GM18909 (cell line): ENCODE results near the gene GAREM1.

Experiments
- ATAC-seq: cut with Tn5 transposase; IDR thresholded peaks from one replicate; pipeline ENCODE4 v1.9.1; 2021; ENCODE audit warnings: mild to moderate bottlenecking; ENCODE audit not compliant: unreplicated experiment, poor library complexity

Gene GAREM1

DNA sequence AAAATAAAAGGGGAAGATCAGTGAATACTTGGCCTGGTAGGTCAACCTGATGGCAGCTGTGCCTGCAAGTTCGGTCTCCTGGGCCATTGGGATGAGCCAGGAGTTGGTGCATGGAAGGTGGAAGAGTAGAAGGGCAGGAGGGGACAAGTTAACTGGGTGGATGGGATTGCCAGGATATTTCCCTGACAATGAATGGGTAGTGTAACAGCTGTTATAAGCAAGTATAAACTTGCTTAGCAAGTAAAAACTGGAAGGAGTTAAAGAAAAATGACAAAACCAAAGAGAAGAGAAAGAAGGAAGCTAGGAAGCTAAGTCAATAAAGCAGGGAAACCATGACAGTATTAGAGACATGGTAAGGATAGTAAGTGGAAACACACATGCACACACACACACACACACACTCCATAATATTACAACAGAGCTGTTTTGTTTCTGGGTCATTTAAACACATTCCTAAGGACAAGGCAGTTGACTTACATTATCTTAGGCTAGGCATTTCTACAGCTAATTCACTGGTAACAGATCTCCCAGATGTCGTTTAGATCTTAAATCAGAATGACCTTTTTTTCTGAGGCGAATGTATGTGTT, 251.2 kb downstream of the GAREM1 start:
- no peak for ATAC-seq

DNA sequence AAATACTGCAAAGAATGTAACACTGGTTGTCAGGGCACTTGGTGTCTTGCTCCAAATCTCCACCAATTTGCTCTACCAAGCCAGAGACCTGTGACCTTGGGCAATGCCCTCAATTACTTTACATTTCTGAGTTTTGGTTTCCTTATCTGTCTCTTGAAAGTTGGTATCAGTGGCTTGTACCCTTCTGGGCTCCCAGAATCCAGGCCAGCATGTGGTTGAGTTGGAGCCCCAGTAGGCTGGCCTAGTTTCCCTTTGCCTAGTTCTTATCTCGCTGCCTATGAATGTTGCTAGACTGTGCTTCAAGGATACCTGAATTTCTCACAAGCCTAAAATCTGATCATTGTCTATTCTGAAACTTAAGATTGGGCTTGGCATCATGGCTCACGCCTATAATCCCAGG, 254.3 kb downstream of the GAREM1 start:
- no peak for ATAC-seq

DNA sequence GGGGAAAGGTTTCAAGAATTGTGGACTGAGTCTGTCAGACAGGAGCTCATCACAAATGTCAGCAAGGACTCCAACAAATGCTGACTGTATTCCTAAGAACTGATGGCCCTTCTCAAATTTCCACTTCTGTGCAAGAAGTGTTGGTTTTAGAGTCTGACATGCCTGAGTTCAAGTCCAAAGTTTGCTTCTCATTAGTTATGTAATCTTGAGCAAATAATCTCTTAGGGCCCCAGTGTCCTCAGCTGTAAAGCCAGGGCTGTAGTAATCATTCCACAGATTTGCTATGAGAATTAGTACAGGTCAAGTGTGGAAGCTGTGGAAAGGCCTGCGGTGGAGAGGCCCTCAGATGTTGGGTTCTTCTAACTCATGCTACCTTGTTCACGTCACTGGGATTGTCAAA, 257.0 kb downstream of the GAREM1 start:
- no peak for ATAC-seq
